ENCODE data around the gene TAS2R50.

The TAS2R50 gene

GRCh38 chr12:10952645-10953044 lies 34.1 kb downstream of the TAS2R50 start:
- no peak for DNase-seq (ENCODE audit: low read depth in 2 of 2)

- DNase-seq (ENCODE audit: low read depth in 2 of 2): no peak
These were observed 43.5 kb downstream of the TAS2R50 start for GRCh38 chr12:10943167-10943566.

- no peak for DNase-seq (ENCODE audit: low read depth in 2 of 2)
These were observed 44.6 kb downstream of the TAS2R50 start for GRCh38 chr12:10941916-10942607.

- DNase-seq (ENCODE audit: low read depth in 2 of 2): no peak
These were observed 45.3 kb downstream of the TAS2R50 start for GRCh38 chr12:10941369-10941768.

GRCh38 chr12:10940389-10940788 lies 46.3 kb downstream of the TAS2R50 start:
- DNase-seq (ENCODE audit: low read depth in 2 of 2): no peak

- DNase-seq (ENCODE audit: low read depth in 2 of 2): no peak
These were observed 47.5 kb downstream of the TAS2R50 start, which contains the start of gene TAS2R14 for GRCh38 chr12:10939163-10939562. Gene TAS2R14, minus strand, starts transcription at chr12:10939263. Its CDS starts 56 bp downstream, at chr12:10939207.

- DNase-seq (ENCODE audit: low read depth in 2 of 2): no peak
These were observed 50.2 kb downstream of the TAS2R50 start for GRCh38 chr12:10936506-10936905.
